ENCODE data around the gene DNER.

DNA sequence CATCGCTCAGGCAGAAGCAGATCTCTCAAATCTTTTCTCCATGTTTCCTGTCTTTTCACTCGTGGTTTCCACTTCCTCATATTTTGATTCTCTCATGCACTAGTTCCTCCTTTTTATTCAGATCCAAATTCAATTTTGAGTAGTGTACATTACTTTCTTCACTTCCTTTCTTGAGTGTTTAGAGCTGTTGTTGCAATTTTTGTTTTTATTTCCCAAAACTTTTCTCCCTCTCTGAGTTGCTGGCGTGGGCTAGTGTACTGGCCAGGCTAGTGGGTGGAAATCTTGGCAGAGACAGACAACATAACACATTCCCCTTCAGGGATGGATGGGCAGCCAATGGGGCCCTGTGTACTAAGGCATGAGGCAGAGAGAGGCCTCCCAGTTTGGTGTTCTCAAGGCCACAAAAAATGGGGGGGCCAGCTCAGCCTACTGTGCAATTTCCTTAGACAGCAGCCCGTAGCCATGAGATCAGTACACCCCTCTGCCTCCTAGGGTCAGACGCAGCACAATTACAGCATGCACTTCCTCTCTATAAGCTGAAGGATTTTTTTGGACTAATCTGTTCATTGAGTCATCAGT, 298.1 kb downstream of the DNER start:
- TF ChIP-seq, protein P1, sequence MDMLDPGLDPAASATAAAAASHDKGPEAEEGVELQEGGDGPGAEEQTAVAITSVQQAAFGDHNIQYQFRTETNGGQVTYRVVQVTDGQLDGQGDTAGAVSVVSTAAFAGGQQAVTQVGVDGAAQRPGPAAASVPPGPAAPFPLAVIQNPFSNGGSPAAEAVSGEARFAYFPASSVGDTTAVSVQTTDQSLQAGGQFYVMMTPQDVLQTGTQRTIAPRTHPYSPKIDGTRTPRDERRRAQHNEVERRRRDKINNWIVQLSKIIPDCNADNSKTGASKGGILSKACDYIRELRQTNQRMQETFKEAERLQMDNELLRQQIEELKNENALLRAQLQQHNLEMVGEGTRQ (IDR thresholded peaks at IDR 0.05) = no peak
- TF ChIP-seq, protein P2, sequence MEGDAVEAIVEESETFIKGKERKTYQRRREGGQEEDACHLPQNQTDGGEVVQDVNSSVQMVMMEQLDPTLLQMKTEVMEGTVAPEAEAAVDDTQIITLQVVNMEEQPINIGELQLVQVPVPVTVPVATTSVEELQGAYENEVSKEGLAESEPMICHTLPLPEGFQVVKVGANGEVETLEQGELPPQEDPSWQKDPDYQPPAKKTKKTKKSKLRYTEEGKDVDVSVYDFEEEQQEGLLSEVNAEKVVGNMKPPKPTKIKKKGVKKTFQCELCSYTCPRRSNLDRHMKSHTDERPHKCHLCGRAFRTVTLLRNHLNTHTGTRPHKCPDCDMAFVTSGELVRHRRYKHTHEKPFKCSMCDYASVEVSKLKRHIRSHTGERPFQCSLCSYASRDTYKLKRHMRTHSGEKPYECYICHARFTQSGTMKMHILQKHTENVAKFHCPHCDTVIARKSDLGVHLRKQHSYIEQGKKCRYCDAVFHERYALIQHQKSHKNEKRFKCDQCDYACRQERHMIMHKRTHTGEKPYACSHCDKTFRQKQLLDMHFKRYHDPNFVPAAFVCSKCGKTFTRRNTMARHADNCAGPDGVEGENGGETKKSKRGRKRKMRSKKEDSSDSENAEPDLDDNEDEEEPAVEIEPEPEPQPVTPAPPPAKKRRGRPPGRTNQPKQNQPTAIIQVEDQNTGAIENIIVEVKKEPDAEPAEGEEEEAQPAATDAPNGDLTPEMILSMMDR (IDR thresholded peaks at IDR 0.05) = no peak
- TF ChIP-seq, protein P3, sequence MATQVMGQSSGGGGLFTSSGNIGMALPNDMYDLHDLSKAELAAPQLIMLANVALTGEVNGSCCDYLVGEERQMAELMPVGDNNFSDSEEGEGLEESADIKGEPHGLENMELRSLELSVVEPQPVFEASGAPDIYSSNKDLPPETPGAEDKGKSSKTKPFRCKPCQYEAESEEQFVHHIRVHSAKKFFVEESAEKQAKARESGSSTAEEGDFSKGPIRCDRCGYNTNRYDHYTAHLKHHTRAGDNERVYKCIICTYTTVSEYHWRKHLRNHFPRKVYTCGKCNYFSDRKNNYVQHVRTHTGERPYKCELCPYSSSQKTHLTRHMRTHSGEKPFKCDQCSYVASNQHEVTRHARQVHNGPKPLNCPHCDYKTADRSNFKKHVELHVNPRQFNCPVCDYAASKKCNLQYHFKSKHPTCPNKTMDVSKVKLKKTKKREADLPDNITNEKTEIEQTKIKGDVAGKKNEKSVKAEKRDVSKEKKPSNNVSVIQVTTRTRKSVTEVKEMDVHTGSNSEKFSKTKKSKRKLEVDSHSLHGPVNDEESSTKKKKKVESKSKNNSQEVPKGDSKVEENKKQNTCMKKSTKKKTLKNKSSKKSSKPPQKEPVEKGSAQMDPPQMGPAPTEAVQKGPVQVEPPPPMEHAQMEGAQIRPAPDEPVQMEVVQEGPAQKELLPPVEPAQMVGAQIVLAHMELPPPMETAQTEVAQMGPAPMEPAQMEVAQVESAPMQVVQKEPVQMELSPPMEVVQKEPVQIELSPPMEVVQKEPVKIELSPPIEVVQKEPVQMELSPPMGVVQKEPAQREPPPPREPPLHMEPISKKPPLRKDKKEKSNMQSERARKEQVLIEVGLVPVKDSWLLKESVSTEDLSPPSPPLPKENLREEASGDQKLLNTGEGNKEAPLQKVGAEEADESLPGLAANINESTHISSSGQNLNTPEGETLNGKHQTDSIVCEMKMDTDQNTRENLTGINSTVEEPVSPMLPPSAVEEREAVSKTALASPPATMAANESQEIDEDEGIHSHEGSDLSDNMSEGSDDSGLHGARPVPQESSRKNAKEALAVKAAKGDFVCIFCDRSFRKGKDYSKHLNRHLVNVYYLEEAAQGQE (IDR thresholded peaks at IDR 0.05) = no peak
- TF ChIP-seq POLR2A (IDR thresholded peaks at IDR 0.05; ENCODE audit: low read length) (no peak), KDM5A (IDR thresholded peaks at IDR 0.05) (no peak), MAZ (IDR thresholded peaks at IDR 0.05; ENCODE audit: borderline replicate concordance, low read depth, low read length) (no peak), FOXS1 (CRISPR knock-in tag; IDR thresholded peaks at IDR 0.05) (no peak), SREBF2 (IDR thresholded peaks at IDR 0.05) (no peak), BHLHE40 (IDR thresholded peaks at IDR 0.05; ENCODE audit: low read depth, low read length) (no peak), NPAS2 (CRISPR knock-in tag; IDR thresholded peaks at IDR 0.05; ENCODE audit: borderline replicate concordance) (no peak)
